GM21825 (cell line): ENCODE results near the gene RBM20.

Experiments used
- ATAC-seq: cut with Tn5 transposase; IDR thresholded peaks from one replicate; pipeline ENCODE4 v1.9.1; 2021; ENCODE audit warnings: mild to moderate bottlenecking, moderate library complexity; ENCODE audit not compliant: unreplicated experiment

Gene RBM20

GRCh38 chr10:110804376-110804775, 160.2 kb downstream of the RBM20 start:
- ATAC-seq: no peak

DNA sequence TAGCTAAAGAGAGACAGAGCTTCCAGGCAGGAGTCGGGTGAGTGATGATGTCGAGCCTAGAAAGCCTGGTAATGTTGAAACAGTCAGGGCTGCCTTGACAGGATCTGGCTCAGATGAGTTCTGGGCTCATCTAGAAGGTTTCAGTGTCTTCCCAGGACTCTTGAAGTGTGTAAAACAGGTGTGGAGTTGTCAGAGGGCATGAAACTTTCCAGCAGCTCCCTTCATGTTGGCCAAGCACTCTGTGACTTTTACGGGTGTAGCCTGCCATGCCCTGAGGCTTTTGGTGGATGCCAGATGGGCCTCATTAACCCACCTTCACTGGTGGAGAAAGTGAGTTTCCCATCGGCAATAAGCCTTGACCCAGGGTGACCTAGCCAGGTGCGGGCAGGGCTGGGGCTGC, 161.2 kb downstream of the RBM20 start:
- ATAC-seq: no peak

DNA sequence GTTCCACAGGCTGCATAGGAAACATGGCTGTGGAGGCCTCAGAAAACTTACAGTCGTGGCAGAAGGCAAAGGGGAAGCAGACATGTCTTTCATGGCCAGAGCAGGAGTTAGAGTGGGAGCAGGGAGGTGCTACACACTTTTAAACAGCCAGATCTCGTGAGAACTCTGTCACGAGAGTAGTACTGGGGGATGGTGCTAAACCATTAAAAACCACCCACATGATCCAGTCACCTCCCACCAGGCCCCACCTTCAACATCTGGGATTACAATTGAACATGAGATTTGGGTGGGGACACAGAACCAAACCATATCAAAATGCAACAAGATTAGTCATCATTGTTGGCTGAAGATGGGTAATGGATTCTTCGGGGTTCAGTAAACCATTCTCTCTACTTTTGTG, 162.2 kb downstream of the RBM20 start:
- no peak for ATAC-seq

DNA sequence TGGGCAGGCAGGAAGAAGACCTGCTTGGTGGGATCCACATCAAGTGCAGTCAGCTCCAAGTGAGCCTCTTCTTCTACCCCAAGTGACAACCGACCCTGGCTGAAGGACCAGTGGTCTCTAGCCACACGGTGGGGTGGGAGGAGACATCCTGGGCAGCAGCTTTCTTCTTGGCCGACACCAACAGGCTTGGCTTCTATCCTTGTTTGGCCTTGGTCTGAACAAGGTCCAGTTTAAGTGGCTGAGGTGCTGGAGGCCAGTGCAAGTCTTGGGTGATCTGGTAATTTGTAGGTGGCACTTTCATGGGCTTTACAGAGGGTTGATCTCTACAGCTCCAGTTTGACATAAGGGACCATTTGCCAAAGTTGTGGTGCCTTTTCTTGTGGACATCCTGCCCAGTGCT, 164.0 kb downstream of the RBM20 start:
- no peak for ATAC-seq

GRCh38 chr10:110808615-110809014, 164.5 kb downstream of the RBM20 start:
- no peak for ATAC-seq

GRCh38 chr10:110810625-110811024, 166.5 kb downstream of the RBM20 start:
- ATAC-seq: no peak

- ATAC-seq: no peak
Measured at GRCh38 chr10:110811791-110812581, 167.8 kb downstream of the RBM20 start.

DNA sequence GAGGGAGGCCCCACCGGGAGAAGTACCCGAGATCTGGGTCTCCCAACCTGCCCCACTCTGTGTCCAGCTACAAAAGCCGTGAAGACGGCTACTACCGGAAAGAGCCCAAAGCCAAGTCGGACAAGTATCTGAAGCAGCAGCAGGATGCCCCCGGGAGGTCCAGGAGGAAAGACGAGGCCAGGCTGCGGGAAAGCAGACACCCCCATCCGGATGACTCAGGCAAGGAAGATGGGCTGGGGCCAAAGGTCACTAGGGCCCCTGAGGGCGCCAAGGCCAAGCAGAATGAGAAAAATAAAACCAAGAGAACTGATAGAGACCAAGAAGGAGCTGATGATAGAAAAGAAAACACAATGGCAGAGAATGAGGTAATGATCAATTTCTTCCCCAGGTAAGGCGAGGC, 168.4 kb downstream of the RBM20 start:
- ATAC-seq: no peak

GRCh38 chr10:110813743-110814472, 169.8 kb downstream of the RBM20 start:
- no peak for ATAC-seq

DNA sequence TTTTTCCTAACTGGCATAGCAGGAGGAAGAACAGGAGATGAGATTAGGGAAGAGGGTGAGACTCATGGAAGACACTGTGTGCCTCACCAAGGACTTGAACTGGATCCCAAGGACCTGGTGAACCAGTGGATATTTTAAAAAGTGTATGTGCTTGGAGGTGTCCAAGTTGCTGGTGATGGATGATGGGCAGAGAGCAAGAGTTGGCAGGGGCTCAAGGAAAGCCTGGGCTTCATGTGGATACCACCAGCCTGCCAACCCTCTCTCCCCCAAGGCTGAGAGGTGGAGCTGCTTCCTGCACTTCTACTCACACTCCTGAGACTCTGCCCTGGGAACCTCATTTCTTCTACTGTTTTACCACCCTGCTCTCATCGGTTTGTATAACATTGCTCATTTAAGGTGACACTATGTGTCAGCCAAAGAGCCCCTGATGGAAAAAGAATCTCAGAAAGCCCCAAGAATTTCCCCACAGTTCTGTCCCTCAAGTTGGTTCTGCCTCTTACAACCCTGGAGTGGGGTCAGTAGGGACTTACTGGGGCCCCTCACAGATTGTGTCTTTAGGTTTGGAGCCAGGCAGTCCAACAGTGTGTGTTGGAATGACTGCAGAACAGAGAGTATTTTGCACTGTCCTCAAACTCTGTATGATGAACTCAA, 171.3 kb downstream of the RBM20 start:
- no peak for ATAC-seq

DNA sequence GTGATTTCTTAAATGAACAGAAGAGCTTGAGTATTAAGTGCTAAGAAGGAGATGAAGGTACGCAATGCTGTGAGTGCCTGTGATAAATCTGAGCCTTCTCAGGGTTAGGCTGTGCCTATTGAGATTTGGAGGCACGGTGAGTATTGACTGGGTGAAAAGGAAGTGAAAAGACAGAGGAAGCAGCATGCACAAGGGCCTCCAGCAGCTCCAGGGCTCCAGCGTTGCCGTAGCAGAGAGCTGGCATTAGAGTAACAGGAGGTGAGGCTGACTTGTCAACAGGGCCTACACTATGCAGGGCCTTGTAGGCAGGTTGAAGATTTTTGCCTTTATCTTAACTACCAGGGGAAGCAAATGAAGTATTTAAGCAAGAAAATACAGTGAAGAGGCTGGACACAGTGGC, 173.5 kb downstream of the RBM20 start:
- no peak for ATAC-seq

DNA sequence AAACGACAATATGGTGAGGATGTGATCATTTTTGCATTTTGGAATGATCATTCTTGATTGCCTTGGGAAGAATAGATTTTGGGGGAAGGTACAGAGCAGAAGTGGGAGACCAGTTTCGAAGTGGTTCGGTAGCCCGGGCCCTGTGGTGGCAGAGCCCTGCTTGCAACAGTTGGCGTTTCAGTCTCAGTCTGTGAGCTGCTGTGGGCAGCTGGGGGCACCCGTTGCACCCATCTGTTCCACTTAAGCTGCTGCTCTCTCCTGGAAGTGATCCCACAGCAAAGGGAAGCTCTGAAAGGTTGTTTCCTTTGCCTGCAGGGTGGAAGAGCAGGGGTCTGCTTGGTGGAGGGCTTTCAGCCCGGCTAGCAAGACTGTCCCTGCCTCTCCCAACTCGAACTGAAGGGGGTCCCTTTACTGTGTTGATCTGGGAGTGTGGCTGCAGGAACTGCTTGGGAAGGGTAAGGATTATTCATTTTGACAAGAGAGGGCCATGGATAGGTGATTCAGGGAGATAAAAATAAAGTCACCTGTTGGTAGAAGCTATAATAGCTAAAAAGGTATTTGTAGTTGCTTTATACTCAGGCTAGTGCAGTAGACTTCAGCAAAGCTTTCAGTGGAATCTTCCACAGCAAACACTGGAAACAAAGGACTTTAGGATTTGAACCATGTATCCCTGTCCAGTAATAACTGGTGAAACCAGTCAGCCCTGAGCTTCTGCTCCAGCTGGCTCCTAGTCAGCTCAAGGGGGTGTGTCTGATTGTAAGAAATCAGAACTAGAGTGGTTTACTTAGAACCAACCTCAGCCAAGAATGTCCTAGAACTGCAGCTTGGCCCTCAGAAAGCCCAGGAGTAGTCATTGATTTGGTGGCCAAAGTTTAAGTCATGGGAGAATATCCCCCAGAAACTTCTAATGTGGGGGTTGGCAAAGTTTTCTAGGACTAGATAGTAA, 174.4 kb downstream of the RBM20 start:
- no peak for ATAC-seq

GRCh38 chr10:110820321-110820814, 176.2 kb downstream of the RBM20 start:
- ATAC-seq: no peak

DNA sequence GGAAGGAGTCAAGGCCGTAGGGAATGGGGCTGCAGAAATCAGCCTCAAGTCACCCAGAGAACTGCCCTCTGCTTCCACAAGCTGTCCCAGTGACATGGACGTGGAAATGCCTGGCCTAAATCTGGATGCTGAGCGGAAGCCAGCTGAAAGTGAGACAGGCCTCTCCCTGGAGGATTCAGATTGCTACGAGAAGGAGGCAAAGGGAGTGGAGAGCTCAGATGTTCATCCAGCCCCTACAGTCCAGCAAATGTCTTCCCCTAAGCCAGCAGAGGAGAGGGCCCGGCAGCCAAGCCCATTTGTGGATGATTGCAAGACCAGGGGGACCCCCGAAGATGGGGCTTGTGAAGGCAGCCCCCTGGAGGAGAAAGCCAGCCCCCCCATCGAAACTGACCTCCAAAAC, 177.4 kb downstream of the RBM20 start:
- no peak for ATAC-seq

DNA sequence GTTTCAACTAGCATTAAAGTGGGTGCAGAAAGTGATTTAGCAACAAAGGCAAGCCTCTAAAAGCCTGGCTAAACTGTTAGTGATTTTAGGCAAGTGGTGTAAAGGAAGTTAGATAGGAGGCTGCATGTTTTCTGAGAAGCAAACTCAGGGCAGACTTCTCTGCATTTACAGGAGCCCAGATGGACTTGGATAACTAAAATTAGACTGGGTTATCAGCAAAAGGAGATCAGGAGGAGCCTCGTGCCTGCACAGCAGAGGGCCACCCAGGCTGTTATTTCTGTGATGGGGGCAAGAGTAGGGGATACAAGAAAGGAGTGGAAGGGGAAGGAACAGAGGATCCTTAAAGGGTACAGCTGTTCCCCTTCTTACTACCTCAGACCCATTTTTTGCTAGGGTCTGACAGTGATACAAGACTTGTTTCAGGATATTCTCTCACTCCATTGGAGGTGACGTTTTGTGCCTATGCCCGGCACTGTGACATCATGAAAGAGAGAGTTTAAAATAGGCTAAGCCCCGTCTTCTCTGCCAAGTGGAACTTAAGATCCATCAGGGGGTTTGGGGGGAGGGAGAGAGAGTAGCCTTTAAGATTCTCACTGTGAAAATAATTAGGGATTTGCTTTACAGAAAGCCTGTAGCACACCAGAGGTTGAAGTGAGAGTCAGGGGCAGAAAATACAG, 178.0 kb downstream of the RBM20 start:
- no peak for ATAC-seq

- ATAC-seq: no peak
Measured at GRCh38 chr10:110822712-110823311, 178.7 kb downstream of the RBM20 start.

- no peak for ATAC-seq
Measured at GRCh38 chr10:110824152-110824441, 180.0 kb downstream of the RBM20 start.

DNA sequence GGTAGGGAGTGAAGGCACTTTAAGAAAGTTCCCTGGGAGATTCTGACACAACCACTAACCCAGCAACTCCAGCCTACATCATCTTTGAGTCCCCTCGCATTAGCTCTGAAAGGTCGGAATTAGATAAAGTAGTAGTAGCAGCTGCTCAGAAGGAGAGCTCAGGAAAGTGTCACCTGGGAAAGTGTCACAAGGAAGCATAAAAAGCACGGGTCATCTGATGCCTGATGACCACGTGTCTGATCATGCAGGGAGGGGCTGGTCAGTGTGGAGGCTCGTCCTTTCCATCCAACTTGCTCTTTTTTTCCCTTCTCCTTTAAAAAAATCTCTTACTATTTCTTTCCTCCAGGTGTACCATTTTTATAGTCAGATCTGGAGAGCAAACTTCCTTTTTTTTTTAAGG, 180.5 kb downstream of the RBM20 start:
- no peak for ATAC-seq

DNA sequence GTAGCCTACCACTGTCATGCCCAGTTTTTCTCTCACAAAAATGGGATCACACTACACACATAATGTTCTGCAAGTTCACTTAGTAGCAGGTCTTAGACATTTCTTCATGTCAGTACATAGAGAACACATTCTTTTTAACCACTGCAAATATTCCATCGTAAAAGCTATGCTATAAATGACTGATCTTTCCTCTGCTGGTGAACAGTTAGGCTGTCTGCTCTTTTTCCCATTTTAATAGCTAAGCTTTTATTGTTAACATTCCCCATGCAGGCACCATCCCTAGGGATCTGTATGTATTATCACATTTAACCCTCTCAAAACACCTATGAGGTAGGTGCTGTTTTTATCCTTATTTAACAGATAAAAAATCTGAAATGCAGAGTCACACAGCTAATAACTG, 181.4 kb downstream of the RBM20 start:
- ATAC-seq: no peak

- ATAC-seq: no peak
Measured at GRCh38 chr10:110827410-110827809, 183.3 kb downstream of the RBM20 start.
